Heart right ventricle (tissue), 16 donors: ENCODE results near the gene BABAM2. TPM values are rescaled to one million over a fixed set of nuclear protein-coding genes. Genes with fewer than 3 reads are reported as not detected.

Source experiments
- ATAC-seq, 8 donors: fragments of 200-7000 bp; cut with Tn5 transposase; one replicate each; pipeline ENCODE4 v1.9.1; 2020; ENCODE audit warnings: mild to moderate bottlenecking in 8 of 8, moderate library complexity in 8 of 8, moderate number of reproducible peaks in 1 of 8
- DNase-seq, 2 donors: peaks; one replicate each; pipeline ENCODE4 v3.0.0-alpha.2; 2020
- H3K27ac ChIP-seq, 10 donors: fragments of 200-600 bp; sonication (generic) in 2 of 10; one replicate each; pipeline versions ENCODE4 v1.5.0 to v1.8.0; 2020 to 2022; ENCODE audit warnings: mild to moderate bottlenecking in 3 of 10
- H3K27me3 ChIP-seq, 7 donors: fragments of 200-600 bp; one replicate each; pipeline ENCODE4 v1.8.0; 2021 to 2022; ENCODE audit warnings: mild to moderate bottlenecking in 2 of 7
- H3K36me3 ChIP-seq, 9 donors: fragments of 200-600 bp; sonication (generic) in 1 of 9; one replicate each; pipeline versions ENCODE4 v1.5.0 to v1.8.0; 2020 to 2022; ENCODE audit warnings: mild to moderate bottlenecking in 2 of 9
- H3K4me1 ChIP-seq, 9 donors: fragments of 200-600 bp; sonication (generic) in 1 of 9; one replicate each; pipeline versions ENCODE4 v1.5.0 to v1.8.0; 2020 to 2022; ENCODE audit warnings: mild to moderate bottlenecking in 4 of 9
- H3K4me3 ChIP-seq, 10 donors: fragments of 200-600 bp; sonication (generic) in 2 of 10; one replicate each; pipeline versions ENCODE4 v1.5.0 to v1.8.0; 2020 to 2022; ENCODE audit warnings: mild to moderate bottlenecking in 7 of 10, moderate library complexity in 2 of 10
- H3K9me3 ChIP-seq, 11 donors: fragments of 200-600 bp in 10 of 11; sonication (generic) in 2 of 11; one replicate each; pipeline versions ENCODE4 v1.5.0 to v1.8.0; 2013 to 2022; ENCODE audit warnings: mild to moderate bottlenecking in 2 of 11, control low read depth in 1 of 11, moderate library complexity in 1 of 11
- CTCF ChIP-seq, 9 donors: fragments of 200-600 bp; sonication (generic) in 2 of 9; IDR thresholded peaks; one replicate each; pipeline versions ENCODE4 v1.5.0 to v1.8.0; 2021 to 2022; ENCODE audit warnings: antibody characterized with exemption in 9 of 9, mild to moderate bottlenecking in 5 of 9, moderate library complexity in 1 of 9
- WGBS, 2 donors: extraction: QIAGEN DNeasy Blood & Tissue Kit; methylation state at CpG; one replicate each; pipeline ENCODE4 v1.1.7; 2013; ENCODE audit warnings: inconsistent platforms in 1 of 2; 5-methylcytosine and 5-hydroxymethylcytosine counted together
- intact Hi-C, 10 donors: fragments of 100-400 bp; cut with DNase I; formaldehyde crosslinking; loops; one replicate each; pipeline versions ENCODE4 v1.11.1 to v1.14.2; 2022
- polyA plus RNA-seq, 2 donors: library from polyadenylated mRNA; stranded (reverse); fragments of 200-250 nt; gene quantifications; one replicate each; pipeline ENCODE4 v1.2.3, GENCODE V29; 2013
- total RNA-seq, 10 donors: library from RNA; stranded (reverse); fragmentation: NEBNext Ultra II Directional in 3 of 10; extraction: Animal tissue kit (Norgen Biotek cat#: 25700) in 3 of 10; gene quantifications; one replicate each; pipeline versions ENCODE4 v1.2.1 to v1.2.4, GENCODE V29; 2021 to 2023
- donor health status: Arrhythmogenic right ventricular cardiomyopathy.
- donor health status: ischemic (EF 13 %, LVEDD 7.1; RV severe dilation, severe dysfunction).
- donor health status: healthy with polysubstance abuse.
- donor health status: DM: no; HTN: yes; CAD: no.
- donor health status: DM: no; HTN: no; CAD: no.
- donor health status: ischemic (EF 25% LVEDD 6.9; RV normal size, moderate dysfunction).
- donor health status: ischemic (EF 25% LVEDD 5.7; RV mildly dilated, moderate dysfunction).
- donor health status: healthy.
- donor health status: DM: yes; HTN: yes; CAD: no.
- donor health status: Ischemic cardiomyopathy.
- donor health status: ischemic (EF 35%, LVEDD 5.7; RV mildly dilated, moderate dysfunction).
- donor health status: nonischemic (EF 11% LVEDD 7.7; RV severe dilation, severe dysfunction).
- donor health status: DM: yes; HTN: yes; CAD: no.
- donor health status: PGD.
- donor health status: ischemic (EF 29% LVEDD 5.4; RV normal size, mild dysfunction).
- donor health status: nonischemic (EF 23%, LVEDD 6.1; RV moderate dilation, normal function).

Gene BABAM2
- total and polyA plus RNA-seq, 12 donors = 13.3 to 83.4 (median 65.9) TPM

GRCh38 chr2:27956888-27957287 is 66.4 kb downstream of the BABAM2 start:
- H3K27ac ChIP-seq = peak overlapping the region in 1 of 10 donors; percentile 85
- 84 to 89% methylated on average over 2 of the region's 2 CpGs for WGBS, 2 donors

GRCh38 chr2:27958711-27959378 is 68.3 kb downstream of the BABAM2 start:
- H3K4me3 ChIP-seq = no peak overlapping the region
- DNase-seq (no peak), ATAC-seq (no peak)
- H3K27ac ChIP-seq = peak overlapping the region in 5 of 10 donors; percentile 2 to 85 (median 10)
- peaks cover 3 to 75% (median 59%) of the 10 kb centered on the region in 9 donors for H3K4me1 ChIP-seq
- intact Hi-C loops = loop anchor here in 5 of 10 donors (5.0 to 10.0 kb wide), 4 partner anchors 67 to 438 kb away; partner anchors contain the start of genes FOSL2 (in 4 of the 5), BABAM2 (in 1 of the 5) and RBKS (in 1 of the 5)
- H3K27me3 ChIP-seq = no peaks in the 10 kb centered on the region
- H3K9me3 ChIP-seq = no peaks in the 10 kb centered on the region
- H3K36me3 ChIP-seq = no peaks in the 10 kb centered on the region
- no peak for TF ChIP-seq CTCF (IDR thresholded peaks at IDR 0.05)
- WGBS, 2 donors = 76 to 90% methylated on average over 2 of the region's 2 CpGs

More at GRCh38 chr2:27956888-27957287, 66.4 kb downstream of the BABAM2 start:
- no peak for DNase-seq
- no peak for ATAC-seq
- Histone ChIP-seq H3K36me3 (no peaks in the 10 kb centered on the region), H3K4me3 (no peak overlapping the region), H3K4me1 (peaks cover 3 to 89% (median 60%) of the 10 kb centered on the region in 9 donors), H3K27me3 (no peaks in the 10 kb centered on the region), H3K9me3 (peaks cover 0 to 7% (median 0%) of the 10 kb centered on the region in 11 donors)
- TF ChIP-seq CTCF (IDR thresholded peaks at IDR 0.05) = no peak
- intact Hi-C loops = loop anchor here in 5 of 10 donors (5.0 to 10.0 kb wide), 4 partner anchors 65 to 440 kb away; partner anchors contain the start of genes FOSL2 (in 4 of the 5), BABAM2 (in 1 of the 5) and RBKS (in 1 of the 5)

- Histone ChIP-seq H3K4me3 (no peak overlapping the region), H3K9me3 (no peaks in the 10 kb centered on the region), H3K27ac (peak overlapping the region in 5 of 10 donors; percentile 2 to 85 (median 10)), H3K36me3 (no peaks in the 10 kb centered on the region), H3K27me3 (no peaks in the 10 kb centered on the region), H3K4me1 (peaks cover 3 to 68% (median 53%) of the 10 kb centered on the region in 9 donors)
- ATAC-seq (peak in 7 of 8 donors; percentile 46 to 59 (median 54)), DNase-seq (peak in 1 of 2 donors; percentile 53)
- no peak for TF ChIP-seq CTCF (IDR thresholded peaks at IDR 0.05)
- intact Hi-C loops = loop anchor here in 5 of 10 donors (5.0 to 10.0 kb wide), 4 partner anchors 67 to 438 kb away; partner anchors contain the start of genes FOSL2 (in 4 of the 5), BABAM2 (in 1 of the 5) and RBKS (in 1 of the 5)
- 22 to 47% methylated on average over 4 of the region's 4 CpGs for WGBS, 2 donors
Measured at GRCh38 chr2:27959496-27959895, 69.0 kb downstream of the BABAM2 start.

GRCh38 chr2:27960237-27960912 is 69.8 kb downstream of the BABAM2 start:
- intact Hi-C loops = no loop called here
- peak overlapping the region in 4 of 10 donors; percentile 6 to 85 (median 28) for H3K27ac ChIP-seq
- no peaks in the 10 kb centered on the region for H3K36me3 ChIP-seq
- ATAC-seq (peak in 4 of 8 donors; percentile 24 to 51 (median 40)), DNase-seq (no peak)
- no peaks in the 10 kb centered on the region for H3K27me3 ChIP-seq
- peaks cover 0 to 61% (median 44%) of the 10 kb centered on the region in 9 donors for H3K4me1 ChIP-seq
- 66 to 73% methylated on average over 4 of the region's 4 CpGs for WGBS, 2 donors
- H3K4me3 ChIP-seq = no peak overlapping the region
- H3K9me3 ChIP-seq = no peaks in the 10 kb centered on the region
- no peak for TF ChIP-seq CTCF (IDR thresholded peaks at IDR 0.05)
